GM12875 (cell line): ENCODE results near the gene ART4.

Experiments used
- H3K4me3 ChIP-seq: one replicate; pipeline ENCODE4 v1.5.1; 2011; ENCODE audit warnings: low read depth, low read length, control low read depth
- CTCF ChIP-seq: IDR thresholded peaks from 2 replicates; pipeline ENCODE4 v1.5.1; 2011; ENCODE audit warnings: low read depth, mild to moderate bottlenecking, control low read depth, inconsistent platforms, low read length, moderate library complexity, borderline replicate concordance; ENCODE audit not compliant: insufficient read depth

ART4 gene

GRCh38 chr12:14780859-14781258 lies 62.5 kb downstream of the ART4 start:
- TF ChIP-seq CTCF: no peak
- H3K4me3 ChIP-seq: no peak overlapping the region

GRCh38 chr12:14779834-14780233 lies 63.5 kb downstream of the ART4 start:
- no peak for TF ChIP-seq CTCF
- H3K4me3 ChIP-seq: no peak overlapping the region

- TF ChIP-seq CTCF: no peak
- no peak overlapping the region for H3K4me3 ChIP-seq
Measured at GRCh38 chr12:14777271-14777670, 66.1 kb downstream of the ART4 start.

- H3K4me3 ChIP-seq: no peak overlapping the region
- no peak; the same call in 1 of the 2 replicates for TF ChIP-seq CTCF
Measured at GRCh38 chr12:14776236-14776961, 66.9 kb downstream of the ART4 start.

- no peak for TF ChIP-seq CTCF
- peak overlapping the region; percentile 97 for H3K4me3 ChIP-seq
Measured at GRCh38 chr12:14775636-14775980, 67.7 kb downstream of the ART4 start.
